Psoas muscle (tissue), 8 donors: Measurements from ENCODE around the gene APCDD1. TPM values are rescaled to one million over a fixed set of nuclear protein-coding genes. Genes with fewer than 3 reads are reported as not detected.

ENCODE experiments used
- ATAC-seq, 4 donors: fragments of 200-7000 bp; cut with Tn5 transposase; one replicate each; pipeline ENCODE4 v1.9.1; 2020; ENCODE audit warnings: moderate library complexity in 3 of 4, mild to moderate bottlenecking in 2 of 4
- DNase-seq, 2 donors: peaks; one replicate each; pipeline ENCODE4 v3.0.0-alpha.2; 2020
- H3K27ac ChIP-seq: fragments of 200-600 bp; one replicate; pipeline ENCODE4 v1.8.0; 2022
- H3K27me3 ChIP-seq, 3 donors: fragments of 200-600 bp in 1 of 3; one replicate each; pipeline versions ENCODE4 v1.6.1 to v1.8.0; 2013 to 2022; ENCODE audit warnings: low read length in 2 of 3, mild to moderate bottlenecking in 2 of 3, moderate library complexity in 1 of 3; ENCODE audit not compliant: insufficient read depth in 3 of 3
- H3K36me3 ChIP-seq, 2 donors: fragments of 200-600 bp in 1 of 2; one replicate each; pipeline versions ENCODE4 v1.6.1 to v1.8.0; 2013 to 2022; ENCODE audit warnings: low read depth in 1 of 2, mild to moderate bottlenecking in 1 of 2, moderate library complexity in 1 of 2; ENCODE audit not compliant: insufficient read depth in 1 of 2
- H3K4me1 ChIP-seq: fragments of 200-600 bp; one replicate; pipeline ENCODE4 v1.8.0; 2022
- H3K4me3 ChIP-seq: fragments of 200-600 bp; one replicate; pipeline ENCODE4 v1.8.0; 2022; ENCODE audit warnings: mild to moderate bottlenecking
- H3K9me3 ChIP-seq: fragments of 200-600 bp; one replicate; pipeline ENCODE4 v1.8.0; 2022
- CTCF ChIP-seq: fragments of 200-600 bp; IDR thresholded peaks from one replicate; pipeline ENCODE4 v1.8.0; 2022; ENCODE audit warnings: antibody characterized with exemption
- WGBS, 3 donors: extraction: QIAGEN DNeasy Blood & Tissue Kit; methylation state at CpG; one replicate each; pipeline versions ENCODE4 v1.1.6 to v1.1.7; 2013; 5-methylcytosine and 5-hydroxymethylcytosine counted together
- intact Hi-C, 2 donors: fragments of 100-400 bp; cut with DNase I; formaldehyde crosslinking; loops; one replicate each; pipeline versions ENCODE4 v1.11.0 to v1.14.2; 2022
- polyA plus RNA-seq, 3 donors: library from polyadenylated mRNA; stranded (reverse); fragments of 200-250 nt; gene quantifications; one replicate each; pipeline ENCODE4 v1.2.3, GENCODE V29; 2013
- total RNA-seq, 4 donors: library from RNA; stranded (reverse); fragmentation: NEBNext Ultra II Directional in 2 of 4; extraction: Animal tissue kit (Norgen Biotek cat#: 25700) in 2 of 4; gene quantifications; one replicate each; pipeline versions ENCODE4 v1.2.1 to v1.2.4, GENCODE V29; 2021 to 2023
- donor health status: healthy with polysubstance abuse.
- donor health status: DM: no; HTN: no; CAD: no; lungs with moderate emphysema.
- donor health status: Bipolar disorder and iron deficiency.
- donor health status: healthy.
- donor health status: DM: yes; HTN: yes; CAD: no.
- donor health status: DM: no; HTN: no; CAD: no.
- donor health status: DM: no; HTN: no; CAD: no.
- donor health status: DM: yes; HTN: yes; CAD: no.

The APCDD1 gene
- total and polyA plus RNA-seq, 7 donors: 1.4 to 47.0 (median 6.3) TPM

- WGBS, 3 donors: 78 to 84% (median 78%) methylated on average over 5 of the region's 5 CpGs
- no peak overlapping the region for H3K4me3 ChIP-seq
- H3K27ac ChIP-seq: no peak overlapping the region
- no peaks in the 10 kb centered on the region for H3K36me3 ChIP-seq
- intact Hi-C loops: loop anchor here in 1 of 2 donors (10.0 kb wide), 1 partner anchor 65 kb away; no protein-coding TSS in a partner anchor
- H3K9me3 ChIP-seq: no peaks in the 10 kb centered on the region
- peaks cover 0 to 15% (median 0%) of the 10 kb centered on the region in 3 donors for H3K27me3 ChIP-seq
- no peak for TF ChIP-seq CTCF
- ATAC-seq: no peak
- H3K4me1 ChIP-seq: no peaks in the 10 kb centered on the region
- no peak for DNase-seq
These were observed 34.9 kb upstream of the APCDD1 start for GRCh38 chr18:10419420-10420103.

GRCh38 chr18:10420561-10421352 is 33.7 kb upstream of the APCDD1 start:
- H3K9me3 ChIP-seq: no peaks in the 10 kb centered on the region
- H3K27me3 ChIP-seq: peaks cover 0 to 15% (median 0%) of the 10 kb centered on the region in 3 donors
- ATAC-seq (no peak), DNase-seq (no peak)
- 84 to 90% (median 87%) methylated on average over 5 of the region's 5 CpGs for WGBS, 3 donors
- no peak for TF ChIP-seq CTCF
- H3K4me1 ChIP-seq: no peaks in the 10 kb centered on the region
- no peaks in the 10 kb centered on the region for H3K36me3 ChIP-seq
- intact Hi-C loops: no loop called here
- H3K27ac ChIP-seq: no peak overlapping the region
- H3K4me3 ChIP-seq: no peak overlapping the region

- H3K27me3 ChIP-seq: peaks cover 0 to 21% (median 0%) of the 10 kb centered on the region in 3 donors
- intact Hi-C loops: no loop called here
- H3K36me3 ChIP-seq: no peaks in the 10 kb centered on the region
- H3K4me3 ChIP-seq: no peak overlapping the region
- WGBS, 3 donors: 15 to 25% (median 22%) methylated on average over 5 of the region's 5 CpGs
- no peaks in the 10 kb centered on the region for H3K4me1 ChIP-seq
- TF ChIP-seq CTCF: no peak
- peak in 3 of 4 donors; percentile 37 to 55 (median 46) for ATAC-seq
- H3K27ac ChIP-seq: no peak overlapping the region
- H3K9me3 ChIP-seq: no peaks in the 10 kb centered on the region
- DNase-seq: peak; percentile 40 to 75
These were observed 32.6 kb upstream of the APCDD1 start for GRCh38 chr18:10421859-10422258.

- no peaks in the 10 kb centered on the region for H3K36me3 ChIP-seq
- DNase-seq (no peak), ATAC-seq (no peak)
- peaks cover 0 to 27% (median 0%) of the 10 kb centered on the region in 3 donors for H3K27me3 ChIP-seq
- no peak for TF ChIP-seq CTCF
- 77 to 85% (median 81%) methylated on average over 5 to 6 of the region's 6 CpGs for WGBS, 3 donors
- no peaks in the 10 kb centered on the region for H3K9me3 ChIP-seq
- H3K27ac ChIP-seq: no peak overlapping the region
- no peaks in the 10 kb centered on the region for H3K4me1 ChIP-seq
- intact Hi-C loops: no loop called here
- H3K4me3 ChIP-seq: no peak overlapping the region
These were observed 31.7 kb upstream of the APCDD1 start for GRCh38 chr18:10422731-10423130.
